GM12892 (cell line): ENCODE measurements around the gene ACAD10.
"Not testable (repeated sequence)": the region's sequence is repeated elsewhere in the genome, so short reads cannot be mapped to it uniquely, and the experiment has no call there.

Experiments
- DNase-seq: peaks from one replicate; pipeline ENCODE4 v3.0.0; 2011; ENCODE audit not compliant: insufficient read length
- FAIRE-seq: peaks from 2 replicates; lab custom pipeline; 2011; peaks lifted over from hg19 to GRCh38; lab: Jason Lieb, UNC
- POLR2A ChIP-seq: IDR thresholded peaks from 2 replicates; pipeline ENCODE4 v1.6.1; 2011; ENCODE audit warnings: low read depth, low read length, control low read depth
- POLR2AphosphoS5 ChIP-seq: IDR thresholded peaks from 2 replicates; pipeline ENCODE4 v1.6.1; 2011; ENCODE audit warnings: low read depth, low read length, control low read depth
- TAF1 ChIP-seq: IDR thresholded peaks from 2 replicates; pipeline ENCODE4 v1.6.1; 2011; ENCODE audit warnings: low read depth, mild to moderate bottlenecking, control low read depth, low read length, borderline replicate concordance

ACAD10 gene

GRCh38 chr12:111664961-111665865, 20.6 kb upstream of the ACAD10 start:
- FAIRE-seq, result no peak
- no peak for DNase-seq
- TF ChIP-seq POLR2A (no peak), TAF1 (no peak), POLR2AphosphoS5 (no peak)

DNA sequence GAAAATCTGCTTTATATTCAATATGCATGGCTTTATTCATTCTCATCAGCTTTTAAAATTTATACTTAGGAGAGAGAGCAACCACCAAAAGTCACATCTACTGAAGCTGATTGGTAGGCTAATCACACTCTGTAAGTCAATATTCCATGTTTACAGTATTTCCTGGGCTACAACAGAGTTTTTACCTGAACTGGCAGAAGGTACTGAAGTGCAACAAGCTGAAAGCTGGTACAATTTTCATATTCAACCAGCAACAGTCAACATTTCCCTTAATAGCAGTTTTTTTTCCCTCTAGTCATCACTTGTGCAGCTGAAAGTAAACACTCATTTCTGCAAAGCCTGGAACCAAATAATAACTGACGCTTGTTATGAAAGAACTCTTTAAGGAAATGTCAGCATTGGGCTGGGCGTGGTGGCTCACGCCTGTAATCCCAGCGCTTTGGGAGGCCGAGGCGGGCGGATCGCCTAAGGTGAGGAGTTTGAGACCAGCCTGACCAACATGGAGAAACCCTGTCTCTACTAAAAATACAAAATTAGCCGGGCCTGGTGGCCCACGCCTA, 13.0 kb upstream of the ACAD10 start:
- TF ChIP-seq TAF1 (no peak), POLR2A (no peak), POLR2AphosphoS5 (no peak)
- FAIRE-seq (no peak), DNase-seq (no peak)

DNA sequence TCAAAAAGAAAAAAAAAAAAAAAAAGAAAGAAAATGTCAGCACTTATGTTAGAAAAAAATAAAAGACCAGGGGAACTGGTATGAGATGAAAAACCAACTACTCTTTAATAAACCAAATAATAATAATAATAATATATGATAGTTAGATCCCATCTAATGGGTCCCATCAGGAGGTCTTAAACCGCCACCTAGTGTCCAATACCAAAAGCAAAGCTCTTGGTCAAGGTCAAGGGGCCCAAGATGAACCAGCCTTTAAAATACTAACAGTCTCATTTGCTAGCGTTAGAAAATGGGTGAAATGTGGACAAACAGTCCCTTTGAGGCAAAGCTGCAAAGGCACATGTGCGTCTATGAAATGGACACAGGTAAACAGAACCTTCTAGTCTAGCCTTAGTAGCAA, 12.3 kb upstream of the ACAD10 start:
- DNase-seq (no peak), FAIRE-seq (no peak)
- no peak for TF ChIP-seq TAF1
- TF ChIP-seq POLR2AphosphoS5, result no peak
- no peak for TF ChIP-seq POLR2A

- TF ChIP-seq TAF1 (no peak), POLR2AphosphoS5 (no peak), POLR2A (no peak)
- no peak for FAIRE-seq
- DNase-seq, result no peak
These were observed 8.7 kb upstream of the ACAD10 start for GRCh38 chr12:111677186-111677585.

DNA sequence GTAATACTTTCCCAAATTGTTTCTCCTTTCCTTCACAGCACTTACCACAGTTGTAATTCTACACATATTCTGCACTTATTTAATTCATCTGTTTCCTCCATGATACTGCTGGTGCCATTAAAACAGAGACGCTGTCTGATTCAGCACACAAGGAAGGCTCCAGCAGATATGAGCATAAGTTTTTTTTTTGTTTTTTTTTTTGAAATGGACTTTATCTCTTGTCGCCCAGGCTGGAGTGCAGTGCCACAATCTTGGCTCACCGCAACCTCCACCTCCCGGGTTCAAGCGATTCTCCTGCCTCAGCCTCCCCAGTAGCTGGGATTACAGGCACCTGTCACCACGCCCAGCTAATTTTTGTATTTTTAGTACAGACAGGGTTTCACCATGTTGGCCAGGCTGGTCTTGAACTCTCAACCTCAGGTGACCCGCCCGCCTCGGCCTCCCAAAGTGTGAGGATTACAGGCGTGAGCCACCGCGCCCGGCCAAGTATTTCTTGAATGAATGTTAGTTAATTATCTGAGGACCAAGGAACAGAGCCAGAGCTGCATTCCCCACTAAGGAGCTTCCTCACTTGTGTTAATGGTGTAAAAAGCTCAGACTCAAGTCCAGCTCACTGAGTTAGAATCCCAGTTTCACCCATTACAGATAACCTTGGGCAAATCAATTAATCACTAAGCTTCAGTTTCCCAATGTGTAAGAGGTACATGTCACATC, 1.2 kb upstream of the ACAD10 start:
- DNase-seq, FAIRE-seq: not testable (repeated sequence)

DNA sequence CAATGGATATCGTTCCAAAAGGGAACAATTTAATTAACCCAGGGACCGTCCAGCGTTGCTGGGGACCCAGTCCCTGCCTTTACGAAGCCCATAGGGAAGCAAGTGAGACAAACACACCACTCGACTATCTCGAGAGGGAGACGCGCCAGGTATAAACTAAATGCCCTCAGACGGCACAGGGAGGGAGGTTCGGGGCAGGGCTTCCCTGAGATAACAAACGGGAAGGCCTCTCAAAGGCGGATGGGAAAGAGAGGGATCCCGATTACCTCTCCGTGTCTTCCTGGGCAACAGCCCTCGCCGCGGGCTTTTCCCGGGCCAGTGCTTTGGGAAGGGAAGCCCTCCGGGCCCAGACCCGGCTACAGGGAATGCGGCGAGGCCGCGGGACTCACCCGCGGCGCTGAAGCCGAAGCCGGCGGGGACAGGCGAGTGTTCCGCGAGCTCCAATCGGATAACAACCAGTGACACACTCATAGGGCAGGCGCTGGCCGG, 487 bp upstream of the ACAD10 start:
- no peak for TF ChIP-seq POLR2A
- no peak for TF ChIP-seq POLR2AphosphoS5
- TF ChIP-seq TAF1, result no peak
- DNase-seq, result no peak
- no peak for FAIRE-seq

DNA sequence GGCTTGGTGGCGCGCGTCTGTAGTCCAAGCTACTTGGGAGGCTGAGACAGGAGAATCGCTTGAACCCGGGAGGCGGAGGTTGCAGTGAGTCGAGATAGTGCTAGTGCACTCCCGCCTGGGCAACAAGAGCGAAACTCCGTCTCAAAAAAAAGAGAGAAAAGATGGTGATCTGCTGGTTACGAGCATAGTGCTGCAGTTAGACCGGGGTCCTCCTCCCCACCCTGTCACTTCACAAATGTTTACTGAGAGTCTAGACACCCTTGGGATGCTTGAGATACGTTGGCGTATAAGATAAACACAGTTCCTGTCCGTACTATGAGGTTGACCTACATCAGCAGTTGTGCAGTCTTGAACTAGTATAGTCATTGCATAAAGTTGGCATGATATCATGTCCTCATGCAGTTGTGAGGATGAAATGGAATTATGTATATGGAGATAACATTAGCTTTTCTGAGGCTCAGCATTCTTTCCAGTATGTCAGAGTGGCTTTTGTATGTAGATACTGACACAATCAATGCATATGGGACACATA, 787 bp downstream of the ACAD10 start:
- FAIRE-seq (no peak), DNase-seq (no peak)
- TF ChIP-seq POLR2A (no peak), POLR2AphosphoS5 (no peak), TAF1 (no peak)

DNA sequence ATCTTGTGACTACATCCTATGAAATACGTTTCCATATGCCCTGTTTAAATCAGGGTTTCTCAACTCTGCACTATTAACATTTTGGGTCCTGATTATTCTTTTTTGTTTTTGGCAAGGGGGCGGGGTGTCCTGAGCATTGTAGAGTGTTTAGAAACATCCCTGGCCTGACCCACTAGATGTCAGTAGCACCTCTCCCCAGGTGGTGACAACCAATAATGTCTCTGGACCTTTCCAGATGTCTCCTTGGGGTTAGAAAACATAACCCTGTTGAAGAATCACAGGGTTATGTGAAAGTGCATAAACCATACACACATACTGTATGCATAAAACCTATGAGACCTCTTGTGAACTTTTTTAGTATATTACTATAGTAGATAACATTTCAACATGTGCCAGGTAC, 1.4 kb downstream of the ACAD10 start:
- TF ChIP-seq POLR2AphosphoS5 (no peak), TAF1 (no peak), POLR2A (no peak)
- no peak for FAIRE-seq
- no peak for DNase-seq

DNA sequence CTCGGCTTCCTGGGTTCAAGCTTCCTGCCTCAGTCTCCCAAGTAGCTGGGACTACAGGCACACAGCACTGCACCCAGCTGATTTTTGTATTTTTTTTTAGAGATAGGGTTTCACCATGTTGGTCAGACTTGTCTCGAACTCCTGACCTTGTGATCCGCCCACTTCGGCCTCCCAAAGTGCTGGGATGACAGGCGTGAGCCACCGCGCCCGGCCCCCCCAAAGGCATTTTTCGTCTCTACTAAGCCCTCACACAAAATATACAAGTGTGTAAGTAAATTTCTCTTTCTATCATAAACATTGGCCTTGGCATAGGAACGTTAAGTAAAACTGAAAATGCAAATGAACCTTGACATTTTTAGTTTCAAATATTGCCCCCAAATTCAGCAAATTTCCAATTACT, 2.1 kb downstream of the ACAD10 start:
- TF ChIP-seq POLR2AphosphoS5 (no peak), TAF1 (no peak), POLR2A (no peak)
- DNase-seq, result no peak
- no peak for FAIRE-seq

DNA sequence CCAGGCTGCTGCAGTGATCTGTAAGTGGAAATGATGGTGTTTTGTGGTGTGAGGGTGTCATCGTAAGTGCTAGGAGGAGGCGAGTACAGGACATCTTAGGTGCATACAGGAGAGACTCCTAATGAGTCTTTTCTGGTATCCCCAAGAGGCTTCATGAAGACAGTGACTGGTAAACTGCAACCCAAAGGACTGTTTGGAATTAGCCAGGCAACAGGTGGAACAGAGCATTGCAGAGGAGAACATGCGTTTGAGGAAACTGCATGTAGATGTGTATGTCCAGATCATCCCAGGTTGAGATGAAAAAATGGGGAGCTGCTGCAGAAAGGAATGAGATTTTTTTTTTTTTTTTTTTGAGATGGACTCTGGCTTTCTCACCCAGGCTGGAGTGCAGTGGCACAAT, 5.4 kb downstream of the ACAD10 start:
- DNase-seq (no peak), FAIRE-seq (no peak)
- TF ChIP-seq TAF1, result no peak

GRCh38 chr12:111692575-111693210, 6.8 kb downstream of the ACAD10 start:
- TF ChIP-seq POLR2A (no peak), POLR2AphosphoS5 (no peak), TAF1 (no peak)
- FAIRE-seq (no peak), DNase-seq (no peak)
